Peyer's patch (tissue), 4 donors: ENCODE results near the gene MGAT4C. TPM values are rescaled to one million over a fixed set of nuclear protein-coding genes. Genes with fewer than 3 reads are reported as not detected.
"Not testable (repeated sequence)": the region's sequence is repeated elsewhere in the genome, so short reads cannot be mapped to it uniquely, and the experiment has no call there.

ENCODE experiments used
- DNase-seq, 3 donors: peaks; one replicate each; pipeline ENCODE4 v3.0.0-alpha.2; 2017 to 2019
- H3K27ac ChIP-seq, 4 donors: fragments of 200-600 bp; sonication (generic); one replicate each; pipeline ENCODE4 v1.5.1; 2016 to 2019
- H3K27me3 ChIP-seq, 2 donors: fragments of 200-600 bp; sonication (generic); one replicate each; pipeline ENCODE4 v1.5.1; 2019
- H3K36me3 ChIP-seq, 3 donors: fragments of 200-600 bp; sonication (generic); one replicate each; pipeline ENCODE4 v1.5.1; 2016 to 2019
- H3K4me1 ChIP-seq, 4 donors: fragments of 200-600 bp; sonication (generic); one replicate each; pipeline ENCODE4 v1.5.1; 2016 to 2019
- H3K4me3 ChIP-seq, 4 donors: fragments of 200-600 bp; sonication (generic); 1 replicate in 3 of 4; 2 replicates in 1 of 4; pipeline ENCODE4 v1.5.1; 2016 to 2019; ENCODE audit warnings: mild to moderate bottlenecking in 1 of 4
- H3K9me3 ChIP-seq, 4 donors: fragments of 200-600 bp; sonication (generic); one replicate each; pipeline ENCODE4 v1.5.1; 2016 to 2019; ENCODE audit warnings: mild to moderate bottlenecking in 1 of 4
- CTCF ChIP-seq, 6 experiments: fragments of 450-650 bp in 4 of 6; fragments of 200-600 bp in 2 of 6; sonication (generic) in 1 of 6; IDR thresholded peaks; one replicate each; pipeline ENCODE4 v1.5.1; 2017 to 2019; ENCODE audit warnings: antibody characterized with exemption in 6 of 6, mild to moderate bottlenecking in 3 of 6, moderate library complexity in 1 of 6
- POLR2A ChIP-seq, 2 donors: fragments of 450-650 bp; IDR thresholded peaks; one replicate each; pipeline ENCODE4 v1.5.1; 2017; ENCODE audit warnings: antibody characterized with exemption in 2 of 2, mild to moderate bottlenecking in 2 of 2, moderate library complexity in 2 of 2
- total RNA-seq, 4 donors: library from RNA; depleted of rRNA; stranded (reverse); fragments of >200 nt; gene quantifications; one replicate each; pipeline ENCODE4 v1.1.0, GENCODE V29; 2016

Gene MGAT4C
- total RNA-seq, 4 donors from 2014 or later, result under 0.01 to 2.5 (median 0.22) TPM

GRCh38 chr12:86134561-86134960 lies 121.6 kb downstream of the MGAT4C start:
- Histone ChIP-seq H3K9me3 (no peaks in the 10 kb centered on the region), H3K27me3 (no peaks in the 10 kb centered on the region), H3K4me1 (no peaks in the 10 kb centered on the region), H3K4me3 (no peak overlapping the region), H3K27ac (no peak overlapping the region), H3K36me3 (no peaks in the 10 kb centered on the region)
- DNase-seq, result no peak
- no peak for TF ChIP-seq POLR2A (IDR thresholded peaks at IDR 0.05)

GRCh38 chr12:86126900-86127299 lies 129.3 kb downstream of the MGAT4C start:
- not testable (repeated sequence) for H3K4me1 ChIP-seq, DNase-seq, H3K27me3 ChIP-seq, H3K9me3 ChIP-seq, H3K4me3 ChIP-seq, H3K27ac ChIP-seq, H3K36me3 ChIP-seq

GRCh38 chr12:86122846-86123468 lies 133.2 kb downstream of the MGAT4C start:
- Histone ChIP-seq H3K4me3 (no peak overlapping the region), H3K4me1 (no peaks in the 10 kb centered on the region), H3K27ac (no peak overlapping the region), H3K9me3 (no peaks in the 10 kb centered on the region), H3K27me3 (no peaks in the 10 kb centered on the region), H3K36me3 (no peaks in the 10 kb centered on the region)
- no peak for DNase-seq
- TF ChIP-seq POLR2A (IDR thresholded peaks at IDR 0.05), result no peak
- no peak for TF ChIP-seq CTCF (IDR thresholded peaks at IDR 0.05)

- DNase-seq, result no peak
- TF ChIP-seq CTCF (IDR thresholded peaks at IDR 0.05), result no peak
- no peak for TF ChIP-seq POLR2A (IDR thresholded peaks at IDR 0.05)
- H3K27ac ChIP-seq, result no peak overlapping the region
Observed at GRCh38 chr12:86118161-86118560, 138.0 kb downstream of the MGAT4C start.

GRCh38 chr12:86117711-86118110 lies 138.5 kb downstream of the MGAT4C start:
- H3K4me3 ChIP-seq, result no peak overlapping the region
- TF ChIP-seq CTCF (IDR thresholded peaks at IDR 0.05), result no peak
- no peak for TF ChIP-seq POLR2A (IDR thresholded peaks at IDR 0.05)
- H3K27ac ChIP-seq, result no peak overlapping the region
- no peak for DNase-seq
- H3K36me3 ChIP-seq, result no peaks in the 10 kb centered on the region
- no peaks in the 10 kb centered on the region for H3K27me3 ChIP-seq
- no peaks in the 10 kb centered on the region for H3K9me3 ChIP-seq
- H3K4me1 ChIP-seq, result no peaks in the 10 kb centered on the region

More at GRCh38 chr12:86118161-86118560, 138.0 kb downstream of the MGAT4C start:
- H3K36me3 ChIP-seq, result no peaks in the 10 kb centered on the region
- no peak overlapping the region for H3K4me3 ChIP-seq
- H3K27me3 ChIP-seq, result no peaks in the 10 kb centered on the region
- H3K4me1 ChIP-seq, result no peaks in the 10 kb centered on the region
- H3K9me3 ChIP-seq, result no peaks in the 10 kb centered on the region

- H3K4me1 ChIP-seq, result no peaks in the 10 kb centered on the region
- H3K36me3 ChIP-seq, result no peaks in the 10 kb centered on the region
- DNase-seq, result no peak
- no peaks in the 10 kb centered on the region for H3K9me3 ChIP-seq
- H3K27me3 ChIP-seq, result no peaks in the 10 kb centered on the region
- H3K27ac ChIP-seq, result no peak overlapping the region
- H3K4me3 ChIP-seq, result no peak overlapping the region
- TF ChIP-seq CTCF (IDR thresholded peaks at IDR 0.05) (no peak), POLR2A (IDR thresholded peaks at IDR 0.05) (no peak)
Observed at GRCh38 chr12:86104087-86104486, 152.1 kb downstream of the MGAT4C start.

- Histone ChIP-seq H3K4me1 (no peaks in the 10 kb centered on the region), H3K36me3 (no peaks in the 10 kb centered on the region), H3K27me3 (no peaks in the 10 kb centered on the region), H3K9me3 (no peaks in the 10 kb centered on the region), H3K4me3 (no peak overlapping the region), H3K27ac (no peak overlapping the region)
- DNase-seq, result no peak
- no peak for TF ChIP-seq POLR2A (IDR thresholded peaks at IDR 0.05)
- no peak for TF ChIP-seq CTCF (IDR thresholded peaks at IDR 0.05)
Observed at GRCh38 chr12:86097161-86097560, 159.0 kb downstream of the MGAT4C start.
